Mesendoderm (in vitro differentiated cells): ENCODE measurements around the gene DSG3.

Source experiments
- DNase-seq: peaks from one replicate; pipeline ENCODE4 v3.0.0; 2013
- H2AK5ac ChIP-seq: 2 replicates; pipeline ENCODE4 v1.6.1; 2013; ENCODE audit warnings: low read length, inconsistent platforms
- H2BK120ac ChIP-seq: 2 replicates; pipeline ENCODE4 v1.6.1; 2013; ENCODE audit warnings: low read depth, mild to moderate bottlenecking, low read length, moderate library complexity, mixed read lengths
- H2BK15ac ChIP-seq: replicated peaks from 2 replicates; pipeline ENCODE4 v1.6.1; 2013; ENCODE audit warnings: low read depth, mild to moderate bottlenecking, moderate library complexity
- H2BK5ac ChIP-seq: 2 replicates; pipeline ENCODE4 v1.6.1; 2013; ENCODE audit warnings: low read length, inconsistent platforms
- H3K18ac ChIP-seq: 2 replicates; pipeline ENCODE4 v1.6.1; 2013; ENCODE audit warnings: mild to moderate bottlenecking, low read length, mixed read lengths
- H3K23ac ChIP-seq: one replicate; pipeline ENCODE4 v1.6.1; 2013; ENCODE audit warnings: low read length
- H3K27ac ChIP-seq: 2 replicates; pipeline ENCODE4 v1.5.1; 2013; ENCODE audit warnings: low read depth, mild to moderate bottlenecking, inconsistent platforms, low read length, moderate library complexity
- H3K27me3 ChIP-seq: 2 replicates; pipeline ENCODE4 v1.6.1; 2013; ENCODE audit warnings: low read length, control low read depth, mild to moderate bottlenecking, inconsistent platforms; ENCODE audit not compliant: insufficient read depth, poor library complexity
- H3K36me3 ChIP-seq: 2 replicates; pipeline ENCODE4 v1.6.1; 2013; ENCODE audit warnings: low read length, inconsistent platforms; ENCODE audit not compliant: control insufficient read depth, insufficient read depth
- H3K4ac ChIP-seq: one replicate; pipeline ENCODE4 v1.6.1; 2013; ENCODE audit warnings: low read depth, mild to moderate bottlenecking, low read length, moderate library complexity
- H3K4me1 ChIP-seq: 2 replicates; pipeline ENCODE4 v1.6.1; 2013; ENCODE audit warnings: low read depth, low read length, inconsistent platforms; ENCODE audit not compliant: control insufficient read depth
- H3K4me2 ChIP-seq: 2 replicates; pipeline ENCODE4 v1.6.1; 2013; ENCODE audit warnings: low read length
- H3K4me3 ChIP-seq: 2 replicates; pipeline ENCODE4 v1.5.1; 2013; ENCODE audit warnings: mild to moderate bottlenecking, low read length
- H3K56ac ChIP-seq: one replicate; pipeline ENCODE4 v1.6.1; 2013; ENCODE audit warnings: low read length
- H3K79me1 ChIP-seq: 2 replicates; pipeline ENCODE4 v1.6.1; 2013; ENCODE audit warnings: low read length, inconsistent platforms
- H3K79me2 ChIP-seq: 2 replicates; pipeline ENCODE4 v1.6.1; 2013; ENCODE audit warnings: mild to moderate bottlenecking, low read length; ENCODE audit not compliant: control insufficient read depth, insufficient read depth
- H3K9ac ChIP-seq: 2 replicates; pipeline ENCODE4 v1.6.1; 2013; ENCODE audit warnings: low read length, inconsistent platforms
- H4K5ac ChIP-seq: one replicate; pipeline ENCODE4 v1.6.1; 2013; ENCODE audit warnings: low read length
- H4K8ac ChIP-seq: one replicate; pipeline ENCODE4 v1.6.1; 2013; ENCODE audit warnings: low read depth, mild to moderate bottlenecking, control low read depth, low read length, moderate library complexity
- WGBS: extraction: QIAGEN DNeasy Blood & Tissue Kit; methylation state at CpG from one replicate; pipeline ENCODE4 v1.1.7; 2013; ENCODE audit warnings: low lambda C conversion rate, missing lambda C conversion rate; ENCODE audit not compliant: insufficient coverage; ENCODE audit errors: extremely low coverage; 5-methylcytosine and 5-hydroxymethylcytosine counted together

Gene DSG3

DNA sequence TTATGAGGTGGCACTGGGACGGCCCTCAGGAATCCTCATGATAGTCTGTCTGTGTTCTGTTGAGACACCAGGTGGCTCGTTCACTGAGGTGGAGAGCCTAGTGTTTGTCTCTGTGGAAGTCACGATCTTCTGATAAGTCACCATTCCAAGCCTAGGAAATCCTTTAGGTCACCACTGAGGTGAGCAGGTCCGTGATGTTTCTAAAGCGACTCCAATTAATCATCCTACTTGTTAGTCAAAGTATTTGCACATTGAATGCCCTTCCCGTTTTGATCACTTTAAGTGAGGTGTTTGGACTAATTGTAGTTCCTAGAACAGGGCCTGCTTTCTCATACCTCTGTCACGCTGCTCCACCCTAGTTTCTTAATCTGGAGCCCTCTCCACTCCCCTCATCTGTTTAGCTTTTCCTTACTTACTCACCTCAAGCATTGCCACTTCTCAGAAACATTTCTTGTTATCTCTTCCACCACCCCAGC lies 28.0 kb upstream of the DSG3 start:
- Histone ChIP-seq H3K27ac (no peak overlapping the region), H3K79me1 (no peaks in the 10 kb centered on the region), H2BK5ac (no peak overlapping the region), H3K79me2 (no peaks in the 10 kb centered on the region), H3K18ac (no peak overlapping the region), H3K56ac (no peak overlapping the region), H4K8ac (no peak overlapping the region), H3K23ac (no peak overlapping the region), H2BK120ac (no peak overlapping the region), H2AK5ac (no peak overlapping the region), H3K4me2 (no peak overlapping the region), H2BK15ac (no peak overlapping the region), H3K4me3 (no peak overlapping the region), H3K27me3 (no peaks in the 10 kb centered on the region), H3K36me3 (no peaks in the 10 kb centered on the region), H3K4ac (no peak overlapping the region), H3K9ac (no peak overlapping the region), H3K4me1 (no peaks in the 10 kb centered on the region), H4K5ac (no peak overlapping the region)
- DNase-seq: peak; percentile 14
- WGBS: no CpG with 5 or more reads among the region's 7 CpGs

DNA sequence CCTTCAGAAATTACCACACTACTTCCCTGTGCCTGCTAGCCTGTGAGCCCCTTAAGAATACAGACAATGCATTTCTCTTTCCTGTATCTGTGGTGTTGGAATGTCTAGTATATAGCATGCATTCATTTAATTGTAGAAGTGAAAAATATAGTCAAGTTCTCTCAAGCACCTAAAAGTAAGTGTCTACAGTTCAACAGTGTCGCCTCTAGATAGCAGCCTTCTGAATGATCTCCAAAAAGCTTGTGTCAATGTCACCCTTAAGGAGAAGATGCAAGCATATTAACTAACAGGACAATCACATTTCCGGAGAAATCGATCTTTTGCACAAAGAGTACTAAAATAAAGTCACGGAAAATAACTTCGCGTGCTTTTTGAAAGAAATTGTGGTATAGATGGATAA lies 27.5 kb upstream of the DSG3 start:
- no peak for DNase-seq
- no CpG with 5 or more reads among the region's 6 CpGs for WGBS
- Histone ChIP-seq H3K36me3 (no peaks in the 10 kb centered on the region), H3K4me1 (no peaks in the 10 kb centered on the region), H3K23ac (no peak overlapping the region), H3K4ac (no peak overlapping the region), H2AK5ac (no peak overlapping the region), H2BK120ac (no peak overlapping the region), H2BK15ac (no peak overlapping the region), H3K27ac (no peak overlapping the region), H3K79me1 (no peaks in the 10 kb centered on the region), H3K4me2 (no peak overlapping the region), H3K4me3 (no peak overlapping the region), H2BK5ac (no peak overlapping the region), H3K9ac (no peak overlapping the region), H3K79me2 (no peaks in the 10 kb centered on the region), H4K8ac (no peak overlapping the region), H4K5ac (no peak overlapping the region), H3K18ac (no peak overlapping the region), H3K56ac (no peak overlapping the region), H3K27me3 (no peaks in the 10 kb centered on the region)

- H3K36me3 ChIP-seq: no peaks in the 10 kb centered on the region
- DNase-seq: no peak
- no peak overlapping the region for H3K27ac ChIP-seq
- WGBS: 100% methylated on average over 2 of the region's 2 CpGs
- no peak overlapping the region for H3K23ac ChIP-seq
- no peak overlapping the region for H2BK5ac ChIP-seq
- no peaks in the 10 kb centered on the region for H3K27me3 ChIP-seq
- no peak overlapping the region for H4K5ac ChIP-seq
- no peak overlapping the region for H3K4me2 ChIP-seq
- no peaks in the 10 kb centered on the region for H3K79me1 ChIP-seq
- H3K4ac ChIP-seq: no peak overlapping the region
- no peak overlapping the region for H2AK5ac ChIP-seq
- H4K8ac ChIP-seq: no peak overlapping the region
- H3K79me2 ChIP-seq: no peaks in the 10 kb centered on the region
- H2BK120ac ChIP-seq: no peak overlapping the region
- H3K18ac ChIP-seq: no peak overlapping the region
- H3K4me3 ChIP-seq: no peak overlapping the region
- H3K9ac ChIP-seq: no peak overlapping the region
- no peaks in the 10 kb centered on the region for H3K4me1 ChIP-seq
- H3K56ac ChIP-seq: no peak overlapping the region
- no peak overlapping the region for H2BK15ac ChIP-seq
These were observed 27.0 kb upstream of the DSG3 start for GRCh38 chr18:31420524-31420923.

GRCh38 chr18:31424383-31424988 lies 23.1 kb upstream of the DSG3 start:
- WGBS: no CpG with 5 or more reads among the region's 7 CpGs
- H3K79me2 ChIP-seq: no peaks in the 10 kb centered on the region

DNA sequence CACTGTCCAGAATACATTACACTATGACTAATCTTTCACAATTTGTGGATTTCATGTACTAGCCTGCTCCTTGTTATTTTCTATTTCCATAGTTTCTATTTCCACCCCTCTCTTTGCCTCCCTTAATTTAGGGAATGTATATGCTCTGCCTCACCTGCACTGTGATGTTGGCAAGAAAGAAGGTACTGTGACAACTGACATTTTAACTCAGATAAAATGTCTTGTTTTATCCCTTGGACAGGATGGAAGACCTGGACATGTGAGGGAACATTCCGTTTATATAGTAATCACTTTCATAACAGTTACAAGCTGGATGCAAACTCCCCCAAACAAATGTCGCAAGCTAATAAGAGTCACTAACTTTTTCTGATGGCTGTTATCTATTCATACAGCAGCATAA lies 21.5 kb upstream of the DSG3 start:
- no peak overlapping the region for H3K27ac ChIP-seq
- H3K36me3 ChIP-seq: no peaks in the 10 kb centered on the region
- no peaks in the 10 kb centered on the region for H3K4me1 ChIP-seq
- no peak overlapping the region for H2AK5ac ChIP-seq
- no CpG with 5 or more reads among the region's 2 CpGs for WGBS
- H3K79me2 ChIP-seq: no peaks in the 10 kb centered on the region
- no peak overlapping the region for H2BK120ac ChIP-seq
- H3K4me3 ChIP-seq: no peak overlapping the region
- H2BK5ac ChIP-seq: no peak overlapping the region
- H3K9ac ChIP-seq: no peak overlapping the region
- H3K27me3 ChIP-seq: no peaks in the 10 kb centered on the region
- no peaks in the 10 kb centered on the region for H3K79me1 ChIP-seq
- H2BK15ac ChIP-seq: no peak overlapping the region
- H4K8ac ChIP-seq: no peak overlapping the region
- no peak overlapping the region for H3K4me2 ChIP-seq
- H3K56ac ChIP-seq: no peak overlapping the region
- no peak overlapping the region for H3K18ac ChIP-seq
- DNase-seq: no peak
- H3K23ac ChIP-seq: no peak overlapping the region
- no peak overlapping the region for H4K5ac ChIP-seq
- H3K4ac ChIP-seq: no peak overlapping the region

More at GRCh38 chr18:31424383-31424988, 23.1 kb upstream of the DSG3 start:
- no peak overlapping the region for H2BK5ac ChIP-seq
- no peak overlapping the region for H3K56ac ChIP-seq
- no peak overlapping the region for H2AK5ac ChIP-seq
- no peak overlapping the region for H3K4ac ChIP-seq
- no peak overlapping the region for H3K9ac ChIP-seq
- no peak overlapping the region for H2BK120ac ChIP-seq
- no peak overlapping the region for H3K23ac ChIP-seq
- H3K4me3 ChIP-seq: no peak overlapping the region
- H4K5ac ChIP-seq: no peak overlapping the region
- H3K18ac ChIP-seq: no peak overlapping the region
- H2BK15ac ChIP-seq: no peak overlapping the region
- peak; percentile 77 for DNase-seq
- H3K4me2 ChIP-seq: no peak overlapping the region
- H3K36me3 ChIP-seq: no peaks in the 10 kb centered on the region
- no peaks in the 10 kb centered on the region for H3K79me1 ChIP-seq
- H3K27me3 ChIP-seq: no peaks in the 10 kb centered on the region
- H4K8ac ChIP-seq: no peak overlapping the region
- H3K27ac ChIP-seq: no peak overlapping the region
- H3K4me1 ChIP-seq: no peaks in the 10 kb centered on the region

GRCh38 chr18:31426871-31427406 lies 20.6 kb upstream of the DSG3 start:
- H2BK5ac ChIP-seq: no peak overlapping the region
- no peak overlapping the region for H3K18ac ChIP-seq
- H4K8ac ChIP-seq: no peak overlapping the region
- no peaks in the 10 kb centered on the region for H3K4me1 ChIP-seq
- H3K56ac ChIP-seq: no peak overlapping the region
- H3K79me2 ChIP-seq: no peaks in the 10 kb centered on the region
- no peak overlapping the region for H3K4ac ChIP-seq
- no peaks in the 10 kb centered on the region for H3K36me3 ChIP-seq
- H3K4me3 ChIP-seq: no peak overlapping the region
- no peak overlapping the region for H2BK15ac ChIP-seq
- H2AK5ac ChIP-seq: no peak overlapping the region
- H3K4me2 ChIP-seq: no peak overlapping the region
- H3K79me1 ChIP-seq: no peaks in the 10 kb centered on the region
- no peak overlapping the region for H3K23ac ChIP-seq
- no peak overlapping the region for H4K5ac ChIP-seq
- no peaks in the 10 kb centered on the region for H3K27me3 ChIP-seq
- no CpG with 5 or more reads among the region's 5 CpGs for WGBS
- no peak overlapping the region for H3K27ac ChIP-seq
- no peak overlapping the region for H2BK120ac ChIP-seq
- H3K9ac ChIP-seq: no peak overlapping the region
- no peak for DNase-seq
